Measurements from ENCODE around the gene PLA2G4B. TPM values are rescaled to one million over a fixed set of nuclear protein-coding genes. Genes with fewer than 3 reads are reported as not detected.

The PLA2G4B gene
- total RNA-seq, 1 donor = 4.2 TPM

GRCh38 chr15:41897363-41897799, 58.7 kb downstream of the PLA2G4B start:
- H3K27me3 ChIP-seq (ENCODE audit: insufficient read depth, low read length) = no peaks in the 10 kb centered on the region
- no peaks in the 10 kb centered on the region for H3K9me3 ChIP-seq (ENCODE audit: low read depth, low read length)
- H3K4me1 ChIP-seq (ENCODE audit: insufficient read depth, low read length) = peaks cover 33% of the 10 kb centered on the region
- no peak overlapping the region for H3K4me3 ChIP-seq (ENCODE audit: low read length)

Other genes with a start within 250 kb of the PLA2G4B start
- 61.8 TPM for gene MGA, start 178.4 kb upstream of the PLA2G4B start, total RNA-seq
- gene MAPKBP1, start 64.4 kb upstream of the PLA2G4B start, total RNA-seq = 10.5 TPM
- 9.1 TPM for gene JMJD7, start 10.8 kb upstream of the PLA2G4B start, total RNA-seq
- 0.31 TPM for gene SPTBN5, start 55.2 kb downstream of the PLA2G4B start, total RNA-seq
- 35.3 TPM for gene EHD4, start 133.7 kb downstream of the PLA2G4B start, total RNA-seq
- gene PLA2G4E, start 182.2 kb downstream of the PLA2G4B start, total RNA-seq = not detected

Data from mononuclear cell (primary cell).